ENCODE data around the gene GSDME.

The GSDME gene

GRCh38 chr7:24718977-24719491, 38.2 kb downstream of the GSDME start:
- no peak for DNase-seq

- no peak for DNase-seq
These were observed 38.8 kb downstream of the GSDME start for GRCh38 chr7:24718431-24718831.

GRCh38 chr7:24717694-24718320, 39.5 kb downstream of the GSDME start:
- DNase-seq: no peak

GRCh38 chr7:24717247-24717622, 40.0 kb downstream of the GSDME start:
- no peak for DNase-seq

- no peak for DNase-seq
These were observed 40.6 kb downstream of the GSDME start for GRCh38 chr7:24716480-24717246.

- no peak for DNase-seq
These were observed 41.4 kb downstream of the GSDME start for GRCh38 chr7:24715661-24716479.

- no peak for DNase-seq
These were observed 42.1 kb downstream of the GSDME start for GRCh38 chr7:24715171-24715570.

GRCh38 chr7:24714676-24715010, 42.6 kb downstream of the GSDME start:
- DNase-seq: no peak

- no peak for DNase-seq
These were observed 43.2 kb downstream of the GSDME start for GRCh38 chr7:24713850-24714675.

GRCh38 chr7:24713039-24713793, 44.0 kb downstream of the GSDME start:
- DNase-seq: no peak

- no peak for DNase-seq
These were observed 47.5 kb downstream of the GSDME start for GRCh38 chr7:24709585-24710360.

- no peak for DNase-seq
These were observed 48.2 kb downstream of the GSDME start for GRCh38 chr7:24709051-24709450.

GRCh38 chr7:24707988-24708615, 49.2 kb downstream of the GSDME start:
- DNase-seq: no peak

GRCh38 chr7:24706211-24707170, 50.8 kb downstream of the GSDME start:
- DNase-seq: no peak

GRCh38 chr7:24705461-24705954, 51.8 kb downstream of the GSDME start:
- no peak for DNase-seq

- no peak for DNase-seq
These were observed 53.0 kb downstream of the GSDME start for GRCh38 chr7:24704311-24704710.

GRCh38 chr7:24703296-24703695, 54.0 kb downstream of the GSDME start:
- no peak for DNase-seq

GRCh38 chr7:24702755-24703154, 54.5 kb downstream of the GSDME start:
- no peak for DNase-seq
